ENCODE measurements around the gene ZBED5.
A peak's percentile ranks its signal among the peaks of the same experiment; 100 is the strongest.
"Not testable (repeated sequence)": the region's sequence is repeated elsewhere in the genome, so short reads cannot be mapped to it uniquely, and the experiment has no call there.

Gene ZBED5

GRCh38 chr11:10857709-10858438, at the start of gene ZBED5:
TSS of gene ZBED5 (minus strand) at chr11:10858053. CDS start at chr11:10854945, 3,108 bp downstream.
- DNase-seq (ENCODE audit: low spot score): peak; percentile 98

- DNase-seq (ENCODE audit: low spot score): peak; percentile 27
Observed at GRCh38 chr11:10906521-10906920, 48.7 kb upstream of the ZBED5 start.

- DNase-seq (ENCODE audit: low spot score): no peak
Observed at GRCh38 chr11:10902301-10903063, 44.6 kb upstream of the ZBED5 start.

- peak; percentile 58 for DNase-seq (ENCODE audit: low spot score)
Observed at GRCh38 chr11:10900681-10901415, 43.0 kb upstream of the ZBED5 start.

- DNase-seq (ENCODE audit: low spot score): no peak
Observed at GRCh38 chr11:10899121-10899830, 41.4 kb upstream of the ZBED5 start.

- DNase-seq (ENCODE audit: low spot score): no peak
Observed at GRCh38 chr11:10898763-10899025, 40.8 kb upstream of the ZBED5 start.

- DNase-seq (ENCODE audit: low spot score): no peak
Observed at GRCh38 chr11:10898003-10898762, 40.3 kb upstream of the ZBED5 start.

- no peak for DNase-seq (ENCODE audit: low spot score)
Observed at GRCh38 chr11:10897150-10897549, 39.3 kb upstream of the ZBED5 start.

GRCh38 chr11:10896493-10896892, 38.6 kb upstream of the ZBED5 start:
- DNase-seq (ENCODE audit: low spot score): no peak

- DNase-seq (ENCODE audit: low spot score): no peak
Observed at GRCh38 chr11:10895285-10895684, 37.4 kb upstream of the ZBED5 start.

GRCh38 chr11:10894666-10895065, 36.8 kb upstream of the ZBED5 start:
- DNase-seq (ENCODE audit: low spot score): no peak

GRCh38 chr11:10893714-10894151, 35.9 kb upstream of the ZBED5 start:
- DNase-seq (ENCODE audit: low spot score): peak; percentile 83

- DNase-seq (ENCODE audit: low spot score): no peak
Observed at GRCh38 chr11:10892250-10892649, 34.4 kb upstream of the ZBED5 start.

- no peak for DNase-seq (ENCODE audit: low spot score)
Observed at GRCh38 chr11:10891151-10891720, 33.4 kb upstream of the ZBED5 start.

GRCh38 chr11:10890083-10890482, 32.2 kb upstream of the ZBED5 start:
- DNase-seq (ENCODE audit: low spot score): not testable (repeated sequence)

- no peak for DNase-seq (ENCODE audit: low spot score)
Observed at GRCh38 chr11:10887307-10887706, 29.5 kb upstream of the ZBED5 start.

GRCh38 chr11:10886652-10887250, 28.9 kb upstream of the ZBED5 start:
- DNase-seq (ENCODE audit: low spot score): no peak

- no peak for DNase-seq (ENCODE audit: low spot score)
Observed at GRCh38 chr11:10885703-10886363, 28.0 kb upstream of the ZBED5 start.

GRCh38 chr11:10884292-10884691, 26.4 kb upstream of the ZBED5 start:
- DNase-seq (ENCODE audit: low spot score): not testable (repeated sequence)

- no peak for DNase-seq (ENCODE audit: low spot score)
Observed at GRCh38 chr11:10881892-10882291, 24.0 kb upstream of the ZBED5 start.

Data from SW480 (cell line).